Forelimb muscle (tissue), 1 donor: ENCODE measurements around the gene GTF2E1. TPM values are rescaled to one million over a fixed set of nuclear protein-coding genes. Genes with fewer than 3 reads are reported as not detected.
"Not testable (repeated sequence)": the region's sequence is repeated elsewhere in the genome, so short reads cannot be mapped to it uniquely, and the experiment has no call there.

Experiments used
- DNase-seq: peaks from one replicate; pipeline ENCODE4 v3.0.0-alpha.2; 2013; ENCODE audit warnings: low read depth
- polyA plus RNA-seq: library from polyadenylated mRNA; unstranded; fragments of 120-200 nt; gene quantifications from one replicate; pipeline ENCODE4 v1.2.1, GENCODE V29; 2013; ENCODE audit not compliant: insufficient read length

The GTF2E1 gene
- polyA plus RNA-seq, result 10.1 TPM

DNA sequence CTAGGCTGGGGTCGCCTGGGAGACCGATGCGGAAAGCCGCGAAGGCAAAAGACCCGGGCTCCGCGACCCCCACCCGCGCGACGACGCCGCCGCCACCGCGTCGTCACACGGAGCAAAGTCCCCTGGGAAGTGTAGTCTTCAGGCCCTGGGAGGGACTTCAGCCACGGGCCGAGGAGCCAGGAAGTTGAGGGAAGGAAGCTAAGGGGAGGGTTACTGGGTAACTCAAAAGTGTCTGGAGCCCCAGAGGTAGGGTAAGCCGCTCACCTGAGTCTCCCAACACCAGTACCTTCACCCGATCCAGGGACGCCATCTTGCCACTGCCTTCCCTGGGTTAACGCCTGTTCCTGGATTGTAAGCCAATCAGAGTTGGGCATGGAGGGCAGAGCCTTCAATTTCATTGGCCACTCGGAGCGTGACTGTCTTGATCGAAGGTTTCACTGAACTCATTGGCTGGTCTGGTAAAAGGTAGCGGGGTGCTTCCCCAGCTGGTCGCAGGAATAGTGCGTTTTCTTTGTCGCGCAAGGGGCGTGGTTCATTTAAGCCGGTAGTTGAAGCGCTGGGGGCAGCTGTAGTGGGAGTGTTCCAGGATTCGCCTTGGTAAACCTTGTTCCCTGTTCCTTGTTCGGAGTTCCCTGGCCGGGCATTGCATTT is at the start of gene GTF2E1, which contains the start of gene RABL3:
Gene GTF2E1 (plus strand): TSS at position 547 of the 651 bp plus-strand sequence. CDS start 7,809 bp downstream, outside the sequence.
Gene RABL3 (minus strand): TSS at position 319 of the 651 bp plus-strand sequence. CDS start 9 bp downstream, at position 310.
- peak; percentile 99 for DNase-seq

DNA sequence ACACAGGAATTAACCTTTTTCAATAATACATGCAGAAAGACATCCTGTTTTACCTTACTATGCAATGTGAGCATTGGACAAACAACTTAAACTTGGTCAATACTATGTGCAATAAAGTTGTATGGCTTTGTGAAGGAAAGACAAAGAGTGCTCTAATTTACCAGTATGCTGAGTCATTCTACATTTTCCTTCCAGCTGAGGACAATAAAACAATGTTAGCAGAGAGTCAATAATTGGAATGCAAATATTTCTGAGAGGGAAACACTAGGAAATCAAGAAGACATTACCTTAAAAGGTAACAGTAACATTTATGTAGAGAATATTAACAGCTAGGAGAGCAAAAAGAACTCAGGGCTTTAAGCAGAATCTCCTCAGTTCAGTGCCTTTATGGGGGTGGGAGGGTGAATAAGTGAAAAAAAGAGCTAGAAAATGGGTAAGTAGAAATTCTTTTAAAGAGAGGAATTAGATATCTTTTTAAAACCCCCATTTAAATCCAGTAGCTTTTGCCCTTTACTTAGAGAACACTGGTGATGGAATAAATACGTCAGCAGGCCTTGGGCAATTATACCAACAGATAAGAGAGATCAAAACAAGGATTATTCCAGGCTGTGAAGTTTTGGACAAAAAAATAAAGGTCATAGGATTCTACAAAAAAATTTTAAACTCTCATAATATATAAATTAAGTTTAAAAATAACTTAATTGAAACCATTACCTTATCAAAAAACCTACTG is 48.9 kb upstream of the GTF2E1 start:
- DNase-seq, result no peak

DNA sequence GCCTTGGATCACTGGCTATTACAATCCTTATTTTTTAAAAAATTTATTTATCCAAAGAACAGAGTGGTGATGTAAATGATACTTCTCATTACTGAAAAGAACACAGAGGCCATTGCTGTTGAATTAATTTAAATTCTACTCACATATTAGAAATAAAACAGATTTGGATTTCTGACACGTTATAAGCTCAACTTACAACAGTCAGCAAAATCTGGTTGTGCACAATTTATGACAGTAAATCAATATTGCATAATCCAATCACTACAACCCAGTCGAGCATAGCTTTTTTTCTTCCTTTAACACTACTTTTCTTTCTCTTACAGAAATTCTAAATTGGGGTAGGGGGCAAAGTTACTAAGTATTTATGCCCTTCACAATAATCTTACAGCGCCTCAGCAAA is 43.2 kb upstream of the GTF2E1 start:
- DNase-seq, result no peak

- DNase-seq, result no peak
Measured at GRCh38 chr3:120705884-120706582, 36.5 kb upstream of the GTF2E1 start.

- no peak for DNase-seq
Measured at GRCh38 chr3:120706950-120707349, 35.6 kb upstream of the GTF2E1 start.

DNA sequence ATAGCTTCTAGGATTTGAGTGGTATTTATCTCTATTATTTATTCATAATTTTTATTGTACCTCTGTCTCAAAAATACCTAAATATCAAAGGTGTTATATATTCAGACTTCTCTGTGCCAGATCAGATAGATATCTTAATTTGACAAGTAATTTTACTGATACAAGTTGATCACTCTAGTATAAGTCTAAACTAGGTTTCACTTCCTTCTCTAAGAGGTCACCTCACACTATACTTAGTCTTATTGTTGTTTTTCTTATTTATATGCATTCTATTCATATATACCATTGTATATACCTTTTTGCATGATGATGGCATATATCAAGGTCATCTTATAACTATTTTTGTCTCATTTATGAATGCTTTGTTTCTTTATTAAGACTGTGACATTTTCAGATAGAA is 34.1 kb upstream of the GTF2E1 start:
- DNase-seq, result no peak

- no peak for DNase-seq
Measured at GRCh38 chr3:120710369-120710768, 32.2 kb upstream of the GTF2E1 start.

- DNase-seq, result no peak
Measured at GRCh38 chr3:120713262-120713661, 29.3 kb upstream of the GTF2E1 start.

DNA sequence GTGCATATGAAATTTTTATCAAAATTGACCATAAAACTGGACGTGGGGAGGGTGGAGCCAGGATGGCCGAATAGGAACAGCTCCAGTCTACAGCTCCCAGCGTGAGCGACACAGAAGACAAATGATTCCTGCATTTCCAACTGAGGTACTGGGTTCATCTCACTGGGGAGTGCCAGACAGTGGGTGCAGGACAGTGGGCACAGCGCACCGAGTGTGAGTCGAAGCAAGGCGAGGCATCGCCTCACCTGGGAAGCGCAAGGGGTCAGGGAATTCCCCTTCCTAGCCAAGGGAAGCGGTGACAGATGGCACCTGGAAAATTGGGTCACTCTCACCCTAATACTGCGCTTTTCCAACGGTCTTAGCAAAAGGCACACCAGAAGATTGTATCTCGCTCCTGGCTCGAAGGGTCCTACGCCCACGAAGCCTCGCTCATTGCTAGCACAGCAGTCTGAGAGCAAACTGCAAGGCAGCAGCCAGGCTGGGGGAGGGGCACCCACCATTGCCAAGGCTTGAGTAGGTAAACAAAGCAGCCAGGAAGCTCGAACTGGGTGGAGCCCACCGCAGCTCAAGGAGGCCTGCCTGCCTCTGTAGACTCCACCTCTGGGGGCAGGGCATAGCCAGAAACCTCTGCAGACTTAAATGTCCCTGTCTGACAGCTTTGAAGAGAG is 23.2 kb upstream of the GTF2E1 start:
- DNase-seq, result not testable (repeated sequence)

GRCh38 chr3:120726791-120727190 is 15.8 kb upstream of the GTF2E1 start:
- no peak for DNase-seq

GRCh38 chr3:120730576-120731542 is 11.7 kb upstream of the GTF2E1 start:
- no peak for DNase-seq

DNA sequence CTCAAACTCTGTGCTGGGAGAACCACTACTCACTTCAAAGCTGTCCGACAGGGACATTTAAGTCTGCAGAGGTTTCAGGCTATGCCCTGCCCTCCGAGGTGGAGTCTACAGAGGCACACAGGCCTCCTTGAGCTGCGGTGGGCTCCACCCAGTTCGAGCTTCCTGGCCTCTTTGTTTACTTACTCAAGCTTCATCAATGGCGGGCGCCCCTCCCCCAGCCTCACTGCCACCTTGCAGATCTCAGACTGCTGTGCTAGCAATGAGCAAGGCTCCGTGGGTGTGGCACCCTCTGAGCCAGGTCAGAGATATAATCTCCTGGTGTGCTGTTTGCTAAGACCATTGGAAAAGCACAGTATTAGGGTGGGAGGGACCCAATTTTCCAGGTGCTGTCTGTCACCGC is 4.5 kb upstream of the GTF2E1 start:
- not testable (repeated sequence) for DNase-seq

GRCh38 chr3:120741320-120741719 is 1.2 kb upstream of the GTF2E1 start:
- DNase-seq, result no peak

GRCh38 chr3:120741837-120742197 is 727 bp upstream of the GTF2E1 start:
- no peak for DNase-seq

DNA sequence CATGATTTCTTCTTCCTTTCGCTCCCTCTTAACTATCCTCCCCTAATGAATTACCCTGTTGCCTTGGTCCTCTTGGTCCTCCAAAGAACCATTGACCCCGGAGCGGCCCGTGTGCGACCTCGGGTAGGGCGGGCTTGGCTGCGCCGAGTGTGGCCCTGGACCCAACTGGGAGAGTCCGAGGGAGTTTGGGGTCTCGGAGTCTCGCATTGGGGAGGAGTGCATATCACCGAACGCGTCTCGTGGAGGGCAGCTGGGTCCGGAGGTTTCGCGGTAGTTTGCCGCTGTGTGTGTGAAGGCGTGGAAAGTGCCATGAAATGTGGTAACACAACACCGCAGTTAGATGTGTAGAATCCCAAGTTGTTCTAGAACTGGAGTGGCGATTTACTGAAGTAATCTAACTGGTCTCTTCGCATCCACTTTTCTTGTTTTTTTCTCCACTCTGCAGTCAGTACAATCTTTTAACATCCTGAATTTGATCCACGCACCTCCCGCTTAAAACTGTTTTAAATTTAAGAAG is 363 bp downstream of the GTF2E1 start:
- DNase-seq, result no peak

DNA sequence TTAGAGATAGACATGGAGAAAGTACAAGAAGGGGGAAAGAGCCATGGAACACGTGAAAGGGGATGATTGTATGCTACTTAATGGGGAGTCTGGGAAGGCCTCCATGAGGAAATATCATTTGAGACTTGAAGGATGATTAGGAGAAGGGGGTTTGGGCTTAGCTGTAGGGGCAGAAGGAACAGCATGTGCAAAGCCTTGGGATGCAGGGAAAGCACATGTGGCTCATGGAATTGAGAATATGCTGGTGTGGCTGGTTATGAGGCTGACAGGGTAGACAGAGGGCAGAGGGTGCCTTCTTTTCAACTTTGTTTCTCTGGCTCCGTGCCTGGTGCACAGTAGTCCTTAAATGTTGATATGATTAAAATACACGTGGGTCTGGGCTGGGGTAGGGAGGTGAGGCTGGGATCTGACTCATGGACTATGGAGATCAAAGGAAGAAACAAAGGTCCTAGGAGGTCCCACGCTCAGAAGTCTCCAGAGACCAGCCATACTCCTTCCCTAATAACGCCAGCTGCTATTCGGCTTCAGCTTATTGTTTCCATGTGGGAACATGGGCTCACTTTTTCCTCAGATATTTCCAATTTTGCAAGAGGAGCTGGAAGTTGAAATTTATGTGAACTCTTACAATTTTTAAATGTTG is 1.1 kb downstream of the GTF2E1 start:
- DNase-seq, result no peak

DNA sequence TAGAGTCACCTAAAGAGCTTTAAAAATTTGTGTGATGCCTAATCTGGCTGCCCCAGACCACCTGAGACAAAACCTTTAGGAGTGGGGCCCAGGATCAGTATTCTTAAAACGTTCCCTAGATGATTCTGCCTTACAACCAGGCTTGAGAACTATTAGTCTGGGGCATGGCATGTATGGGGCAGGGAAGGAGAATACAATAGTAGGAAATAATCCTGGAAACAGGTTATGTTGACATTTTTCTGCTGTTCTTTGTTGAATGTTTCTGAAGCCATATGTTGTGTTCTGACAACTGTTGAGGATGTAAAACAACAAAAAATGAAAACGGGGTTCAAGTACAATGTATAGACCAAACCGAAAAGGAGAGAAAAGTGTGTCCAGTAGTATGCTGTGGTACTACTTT is 2.9 kb downstream of the GTF2E1 start:
- DNase-seq, result no peak

DNA sequence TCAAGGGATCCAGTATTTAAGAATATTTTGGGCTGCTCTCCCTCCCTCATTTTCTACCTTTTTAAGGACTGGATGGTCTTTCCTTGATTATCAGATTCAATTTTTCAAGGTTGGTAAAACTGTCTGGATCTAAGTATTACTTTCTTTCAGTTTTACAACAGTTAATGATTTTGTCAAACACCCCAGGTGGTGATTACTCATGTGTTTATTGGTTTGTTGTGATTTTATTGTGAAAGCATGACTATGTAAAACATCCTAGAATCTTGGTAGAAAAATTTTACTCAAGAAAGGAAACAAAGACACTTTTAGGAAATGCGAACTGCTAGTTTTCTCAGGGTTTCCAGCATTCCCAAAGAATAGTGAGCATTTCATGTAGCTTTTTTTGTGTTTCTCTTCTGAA is 7.3 kb downstream of the GTF2E1 start:
- DNase-seq, result no peak

DNA sequence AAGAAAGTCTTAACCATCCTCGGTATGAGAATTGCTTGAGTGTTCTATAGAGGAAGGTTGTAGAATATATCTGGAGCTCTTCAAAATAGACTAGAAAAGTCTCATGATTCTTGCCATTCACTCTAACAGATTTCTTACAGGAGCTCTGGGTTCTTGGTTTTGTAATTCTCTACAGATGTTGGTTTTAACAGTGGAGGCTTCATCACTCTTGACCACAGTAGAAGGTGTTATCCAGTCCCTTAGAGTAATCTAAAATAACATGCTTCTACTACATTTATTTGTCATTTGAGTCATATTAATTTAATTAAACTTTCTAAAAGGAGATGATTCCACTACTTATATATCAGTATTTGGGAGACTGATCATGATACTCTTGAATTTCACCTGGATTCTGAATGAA is 9.7 kb downstream of the GTF2E1 start:
- no peak for DNase-seq

GRCh38 chr3:120752865-120753264 is 10.3 kb downstream of the GTF2E1 start:
- no peak for DNase-seq
